Ishikawa (cell line): ENCODE measurements around the gene LPAR1.

ENCODE experiments used
- CEBPB ChIP-seq: IDR thresholded peaks from 2 replicates; pipeline ENCODE4 v1.6.1; 2012
- CREB1 ChIP-seq: IDR thresholded peaks from 2 replicates; pipeline ENCODE4 v1.6.1; 2012; ENCODE audit warnings: low read depth
- EGR1 ChIP-seq: IDR thresholded peaks from 2 replicates; pipeline ENCODE4 v1.6.1; 2012
- NFIC ChIP-seq: IDR thresholded peaks from 2 replicates; pipeline ENCODE4 v1.6.1; 2012
- RAD21 ChIP-seq: IDR thresholded peaks from 2 replicates; pipeline ENCODE4 v1.6.1; 2012; ENCODE audit warnings: low read depth
- TAF1 ChIP-seq: IDR thresholded peaks from 2 replicates; pipeline ENCODE4 v1.6.1; 2012; ENCODE audit warnings: low read depth, mild to moderate bottlenecking
- TCF12 ChIP-seq: IDR thresholded peaks from 2 replicates; pipeline ENCODE4 v1.6.1; 2012; ENCODE audit warnings: low read depth
- TEAD4 ChIP-seq: IDR thresholded peaks from 2 replicates; pipeline ENCODE4 v1.6.1; 2012
- YY1 ChIP-seq: IDR thresholded peaks from 2 replicates; pipeline ENCODE4 v1.6.1; 2012; ENCODE audit warnings: low read depth
- ZBTB7A ChIP-seq: IDR thresholded peaks from 2 replicates; pipeline ENCODE4 v1.6.1; 2012; ENCODE audit warnings: low read depth
- TF ChIP-seq, protein P1 (sequence below): IDR thresholded peaks from 2 replicates; pipeline ENCODE4 v1.6.1; 2012
- TF ChIP-seq, protein P2 (sequence below): IDR thresholded peaks from 2 replicates; pipeline ENCODE4 v1.6.1; 2012; ENCODE audit warnings: low read depth, mild to moderate bottlenecking

DNA sequence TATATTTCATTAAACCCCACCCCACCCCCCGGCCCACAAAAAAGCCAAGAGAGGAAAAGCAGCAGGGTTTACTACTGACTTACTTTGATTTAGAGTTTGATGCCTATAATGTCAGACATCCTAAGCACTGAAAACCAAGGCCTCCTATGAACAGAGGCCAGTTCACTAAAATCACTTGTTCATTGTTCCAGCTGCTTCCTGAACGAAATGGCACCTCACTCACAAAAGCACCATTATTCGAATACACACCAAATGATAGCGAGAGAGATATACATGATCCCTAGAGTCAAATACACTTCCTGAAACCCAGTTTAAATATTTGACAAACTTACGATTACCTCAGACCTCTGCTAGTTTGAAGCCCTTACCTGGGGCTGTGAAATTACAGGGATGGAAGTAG, 66.6 kb downstream of the LPAR1 start:
- TF ChIP-seq TEAD4 (no peak), EGR1 (no peak), RAD21 (no peak), ZBTB7A (no peak), CREB1 (no peak), NFIC (no peak), TAF1 (no peak), TCF12 (no peak), YY1 (no peak), CEBPB (no peak)
- TF ChIP-seq, protein P1, sequence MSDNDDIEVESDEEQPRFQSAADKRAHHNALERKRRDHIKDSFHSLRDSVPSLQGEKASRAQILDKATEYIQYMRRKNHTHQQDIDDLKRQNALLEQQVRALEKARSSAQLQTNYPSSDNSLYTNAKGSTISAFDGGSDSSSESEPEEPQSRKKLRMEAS = no peak
- TF ChIP-seq, protein P2, sequence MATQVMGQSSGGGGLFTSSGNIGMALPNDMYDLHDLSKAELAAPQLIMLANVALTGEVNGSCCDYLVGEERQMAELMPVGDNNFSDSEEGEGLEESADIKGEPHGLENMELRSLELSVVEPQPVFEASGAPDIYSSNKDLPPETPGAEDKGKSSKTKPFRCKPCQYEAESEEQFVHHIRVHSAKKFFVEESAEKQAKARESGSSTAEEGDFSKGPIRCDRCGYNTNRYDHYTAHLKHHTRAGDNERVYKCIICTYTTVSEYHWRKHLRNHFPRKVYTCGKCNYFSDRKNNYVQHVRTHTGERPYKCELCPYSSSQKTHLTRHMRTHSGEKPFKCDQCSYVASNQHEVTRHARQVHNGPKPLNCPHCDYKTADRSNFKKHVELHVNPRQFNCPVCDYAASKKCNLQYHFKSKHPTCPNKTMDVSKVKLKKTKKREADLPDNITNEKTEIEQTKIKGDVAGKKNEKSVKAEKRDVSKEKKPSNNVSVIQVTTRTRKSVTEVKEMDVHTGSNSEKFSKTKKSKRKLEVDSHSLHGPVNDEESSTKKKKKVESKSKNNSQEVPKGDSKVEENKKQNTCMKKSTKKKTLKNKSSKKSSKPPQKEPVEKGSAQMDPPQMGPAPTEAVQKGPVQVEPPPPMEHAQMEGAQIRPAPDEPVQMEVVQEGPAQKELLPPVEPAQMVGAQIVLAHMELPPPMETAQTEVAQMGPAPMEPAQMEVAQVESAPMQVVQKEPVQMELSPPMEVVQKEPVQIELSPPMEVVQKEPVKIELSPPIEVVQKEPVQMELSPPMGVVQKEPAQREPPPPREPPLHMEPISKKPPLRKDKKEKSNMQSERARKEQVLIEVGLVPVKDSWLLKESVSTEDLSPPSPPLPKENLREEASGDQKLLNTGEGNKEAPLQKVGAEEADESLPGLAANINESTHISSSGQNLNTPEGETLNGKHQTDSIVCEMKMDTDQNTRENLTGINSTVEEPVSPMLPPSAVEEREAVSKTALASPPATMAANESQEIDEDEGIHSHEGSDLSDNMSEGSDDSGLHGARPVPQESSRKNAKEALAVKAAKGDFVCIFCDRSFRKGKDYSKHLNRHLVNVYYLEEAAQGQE = no peak
